Ascending aorta (tissue), 2 donors: ENCODE data around the gene MUC21. TPM values are rescaled to one million over a fixed set of nuclear protein-coding genes. Genes with fewer than 3 reads are reported as not detected.
"Not testable (repeated sequence)": the region's sequence is repeated elsewhere in the genome, so short reads cannot be mapped to it uniquely, and the experiment has no call there.

Experiments used
- DNase-seq, 2 donors: peaks; one replicate each; pipeline ENCODE4 v3.0.0-alpha.2; 2019; ENCODE audit warnings: low spot score in 2 of 2
- H3K27ac ChIP-seq, 2 donors: fragments of 200-600 bp; sonication (generic); one replicate each; pipeline ENCODE4 v1.5.1; 2016 to 2017; ENCODE audit warnings: mild to moderate bottlenecking in 1 of 2
- H3K27me3 ChIP-seq: fragments of 200-600 bp; sonication (generic); one replicate; pipeline ENCODE4 v1.5.1; 2017
- H3K36me3 ChIP-seq, 2 donors: fragments of 200-600 bp; sonication (generic); one replicate each; pipeline ENCODE4 v1.5.1; 2016
- H3K4me1 ChIP-seq, 2 donors: fragments of 200-600 bp; sonication (generic); one replicate each; pipeline ENCODE4 v1.5.1; 2016 to 2017; ENCODE audit warnings: mild to moderate bottlenecking in 1 of 2
- H3K4me3 ChIP-seq, 2 donors: fragments of 200-600 bp; sonication (generic); one replicate each; pipeline ENCODE4 v1.5.1; 2016 to 2017; ENCODE audit warnings: mild to moderate bottlenecking in 1 of 2
- H3K9me3 ChIP-seq, 2 donors: fragments of 200-600 bp; sonication (generic); one replicate each; pipeline ENCODE4 v1.5.1; 2016
- CTCF ChIP-seq, 3 experiments: fragments of 200-600 bp in 2 of 3; fragments of 450-650 bp in 1 of 3; sonication (generic) in 2 of 3; IDR thresholded peaks; one replicate each; pipeline ENCODE4 v1.5.1; 2016 to 2019; ENCODE audit warnings: antibody characterized with exemption in 3 of 3, mild to moderate bottlenecking in 1 of 3, moderate library complexity in 1 of 3
- intact Hi-C: fragments of 100-400 bp; cut with DNase I; formaldehyde crosslinking; loops from one replicate; pipeline ENCODE4 v1.15.1; 2023
- total RNA-seq: library from RNA; depleted of rRNA; stranded (reverse); fragments of >200 nt; gene quantifications from one replicate; pipeline ENCODE4 v1.1.0, GENCODE V29; 2016

The MUC21 gene
- total RNA-seq, 1 donor from 2014 or later = not detected

GRCh38 chr6:30991891-30992290 lies 8.4 kb downstream of the MUC21 start:
- Histone ChIP-seq H3K4me3 (no peak overlapping the region), H3K27ac (no peak overlapping the region), H3K36me3 (no peaks in the 10 kb centered on the region), H3K27me3 (no peaks in the 10 kb centered on the region), H3K9me3 (no peaks in the 10 kb centered on the region), H3K4me1 (no peaks in the 10 kb centered on the region)
- intact Hi-C loops = loop anchor here (1.0 kb wide), 1 partner anchor 17 kb away; no protein-coding TSS in a partner anchor
- TF ChIP-seq CTCF (IDR thresholded peaks at IDR 0.05) = no peak
- no peak for DNase-seq

- Histone ChIP-seq H3K27ac (no peak overlapping the region), H3K27me3 (no peaks in the 10 kb centered on the region), H3K36me3 (no peaks in the 10 kb centered on the region), H3K9me3 (no peaks in the 10 kb centered on the region), H3K4me3 (no peak overlapping the region), H3K4me1 (no peaks in the 10 kb centered on the region)
- intact Hi-C loops = no loop called here
- TF ChIP-seq CTCF (IDR thresholded peaks at IDR 0.05) = no peak
- DNase-seq = no peak
These were observed 13.8 kb downstream of the MUC21 start for GRCh38 chr6:30997301-30997700.

GRCh38 chr6:30998785-30999184 lies 15.3 kb downstream of the MUC21 start:
- Histone ChIP-seq H3K27me3 (no peaks in the 10 kb centered on the region), H3K4me3 (no peak overlapping the region), H3K9me3 (no peaks in the 10 kb centered on the region), H3K4me1 (no peaks in the 10 kb centered on the region), H3K27ac (no peak overlapping the region), H3K36me3 (no peaks in the 10 kb centered on the region)
- intact Hi-C loops = no loop called here
- no peak for TF ChIP-seq CTCF (IDR thresholded peaks at IDR 0.05)
- no peak for DNase-seq

GRCh38 chr6:31000067-31000860 lies 16.7 kb downstream of the MUC21 start:
- DNase-seq, H3K27ac ChIP-seq, H3K4me1 ChIP-seq, H3K36me3 ChIP-seq, H3K27me3 ChIP-seq, intact Hi-C loops, H3K4me3 ChIP-seq, H3K9me3 ChIP-seq: not testable (repeated sequence)

GRCh38 chr6:31001281-31001888 lies 17.9 kb downstream of the MUC21 start:
- no peak for DNase-seq
- H3K27me3 ChIP-seq = no peaks in the 10 kb centered on the region
- H3K27ac ChIP-seq = no peak overlapping the region
- H3K4me3 ChIP-seq = no peak overlapping the region
- no peaks in the 10 kb centered on the region for H3K9me3 ChIP-seq
- intact Hi-C loops = no loop called here
- TF ChIP-seq CTCF (IDR thresholded peaks at IDR 0.05) = no peak
- no peaks in the 10 kb centered on the region for H3K4me1 ChIP-seq
- H3K36me3 ChIP-seq = no peaks in the 10 kb centered on the region

- Histone ChIP-seq H3K27me3 (no peaks in the 10 kb centered on the region), H3K27ac (no peak overlapping the region), H3K4me1 (no peaks in the 10 kb centered on the region), H3K36me3 (no peaks in the 10 kb centered on the region), H3K9me3 (no peaks in the 10 kb centered on the region), H3K4me3 (no peak overlapping the region)
- intact Hi-C loops = no loop called here
- DNase-seq = no peak
- no peak for TF ChIP-seq CTCF (IDR thresholded peaks at IDR 0.05)
These were observed 19.0 kb downstream of the MUC21 start for GRCh38 chr6:31002471-31002870.
